Heart left ventricle (tissue), 16 donors: ENCODE measurements around the gene LAMTOR1. TPM values are rescaled to one million over a fixed set of nuclear protein-coding genes. Genes with fewer than 3 reads are reported as not detected.
A peak's percentile ranks its signal among the peaks of the same experiment; 100 is the strongest.

ENCODE experiments used
- ATAC-seq, 4 donors: fragments of 200-7000 bp; cut with Tn5 transposase; one replicate each; pipeline ENCODE4 v1.9.1; 2020 to 2022; ENCODE audit warnings: moderate library complexity in 4 of 4, mild to moderate bottlenecking in 3 of 4, moderate number of reproducible peaks in 1 of 4
- DNase-seq, 5 donors: peaks; one replicate each; pipeline ENCODE4 v3.0.0-alpha.2; 2020
- H3K27ac ChIP-seq, 12 donors: fragments of 200-600 bp; sonication (generic) in 4 of 12; one replicate each; pipeline versions ENCODE4 v1.5.0 to v1.8.0; 2016 to 2022; ENCODE audit warnings: mild to moderate bottlenecking in 2 of 12
- H3K27me3 ChIP-seq, 9 donors: fragments of 200-600 bp; sonication (generic) in 2 of 9; one replicate each; pipeline versions ENCODE4 v1.5.1 to v1.8.0; 2016 to 2022; ENCODE audit warnings: mild to moderate bottlenecking in 3 of 9
- H3K36me3 ChIP-seq, 9 donors: fragments of 200-600 bp; sonication (generic) in 2 of 9; one replicate each; pipeline versions ENCODE4 v1.5.0 to v1.8.0; 2018 to 2022; ENCODE audit warnings: mild to moderate bottlenecking in 2 of 9
- H3K4me1 ChIP-seq, 12 donors: fragments of 200-600 bp; sonication (generic) in 4 of 12; one replicate each; pipeline versions ENCODE4 v1.5.0 to v1.8.0; 2016 to 2022; ENCODE audit warnings: mild to moderate bottlenecking in 3 of 12
- H3K4me3 ChIP-seq, 12 donors: fragments of 200-600 bp; sonication (generic) in 4 of 12; one replicate each; pipeline versions ENCODE4 v1.5.0 to v1.8.0; 2017 to 2022; ENCODE audit warnings: mild to moderate bottlenecking in 9 of 12, moderate library complexity in 4 of 12
- H3K9me3 ChIP-seq, 12 donors: fragments of 200-600 bp; sonication (generic) in 4 of 12; one replicate each; pipeline versions ENCODE4 v1.5.0 to v1.8.0; 2016 to 2022; ENCODE audit warnings: mild to moderate bottlenecking in 1 of 12
- POLR2A ChIP-seq, 2 donors: fragments of 450-650 bp; IDR thresholded peaks; one replicate each; pipeline ENCODE4 v1.6.1; 2017; ENCODE audit warnings: antibody characterized with exemption in 2 of 2, mild to moderate bottlenecking in 2 of 2, moderate library complexity in 2 of 2
- WGBS, 4 donors: extraction: QIAGEN DNeasy Blood & Tissue Kit in 2 of 4; methylation state at CpG; one replicate each; pipeline versions ENCODE4 v1.1.5 to v1.1.7; 2013 to 2018; 5-methylcytosine and 5-hydroxymethylcytosine counted together
- intact Hi-C, 10 donors: fragments of 100-400 bp; cut with DNase I; formaldehyde crosslinking; loops; one replicate each; pipeline versions ENCODE4 v1.11.1 to v1.14.2; 2022
- polyA plus RNA-seq, 2 donors: library from polyadenylated mRNA; stranded (reverse); fragments of 200-250 nt; gene quantifications; one replicate each; pipeline ENCODE4 v1.2.3, GENCODE V29; 2013
- total RNA-seq, 9 donors: library from RNA; depleted of rRNA in 2 of 9; stranded (reverse); fragments of >200 nt in 2 of 9; fragmentation: NEBNext Ultra II Directional in 3 of 9; extraction: Animal tissue kit (Norgen Biotek cat#: 25700) in 3 of 9; gene quantifications; one replicate each; pipeline versions ENCODE4 v1.1.0 to v1.2.4, GENCODE V29; 2016 to 2023
- TF ChIP-seq, protein P1 (sequence below), 12 donors: fragments of 200-600 bp; sonication (generic) in 4 of 12; IDR thresholded peaks; one replicate each; pipeline versions ENCODE4 v1.5.0 to v1.8.0; 2018 to 2022; ENCODE audit warnings: antibody characterized with exemption in 12 of 12, mild to moderate bottlenecking in 5 of 12
- donor health status: ischemic (EF 13 %, LVEDD 7.1; RV severe dilation, severe dysfunction).
- donor health status: healthy with polysubstance abuse.
- donor health status: DM: no; HTN: yes; CAD: no.
- donor health status: DM: no; HTN: no; CAD: no.
- donor health status: ischemic (EF 25% LVEDD 6.9; RV normal size, moderate dysfunction).
- donor health status: ischemic (EF 25% LVEDD 5.7; RV mildly dilated, moderate dysfunction).
- donor health status: healthy.
- donor health status: DM: yes; HTN: yes; CAD: no.
- donor health status: ischemic (EF 35%, LVEDD 5.7; RV mildly dilated, moderate dysfunction).
- donor health status: nonischemic (EF 11% LVEDD 7.7; RV severe dilation, severe dysfunction).
- donor health status: DM: yes; HTN: yes; CAD: no.
- donor health status: PGD.
- donor health status: ischemic (EF 29% LVEDD 5.4; RV normal size, mild dysfunction).
- donor health status: nonischemic (EF 23%, LVEDD 6.1; RV moderate dilation, normal function).

Gene LAMTOR1
- total and polyA plus RNA-seq, 11 donors: 68.7 to 159 (median 84.8) TPM

GRCh38 chr11:72132646-72133045 is 29.5 kb upstream of the LAMTOR1 start:
- TF ChIP-seq POLR2A (IDR thresholded peaks at IDR 0.05): no peak
- TF ChIP-seq, protein P1, sequence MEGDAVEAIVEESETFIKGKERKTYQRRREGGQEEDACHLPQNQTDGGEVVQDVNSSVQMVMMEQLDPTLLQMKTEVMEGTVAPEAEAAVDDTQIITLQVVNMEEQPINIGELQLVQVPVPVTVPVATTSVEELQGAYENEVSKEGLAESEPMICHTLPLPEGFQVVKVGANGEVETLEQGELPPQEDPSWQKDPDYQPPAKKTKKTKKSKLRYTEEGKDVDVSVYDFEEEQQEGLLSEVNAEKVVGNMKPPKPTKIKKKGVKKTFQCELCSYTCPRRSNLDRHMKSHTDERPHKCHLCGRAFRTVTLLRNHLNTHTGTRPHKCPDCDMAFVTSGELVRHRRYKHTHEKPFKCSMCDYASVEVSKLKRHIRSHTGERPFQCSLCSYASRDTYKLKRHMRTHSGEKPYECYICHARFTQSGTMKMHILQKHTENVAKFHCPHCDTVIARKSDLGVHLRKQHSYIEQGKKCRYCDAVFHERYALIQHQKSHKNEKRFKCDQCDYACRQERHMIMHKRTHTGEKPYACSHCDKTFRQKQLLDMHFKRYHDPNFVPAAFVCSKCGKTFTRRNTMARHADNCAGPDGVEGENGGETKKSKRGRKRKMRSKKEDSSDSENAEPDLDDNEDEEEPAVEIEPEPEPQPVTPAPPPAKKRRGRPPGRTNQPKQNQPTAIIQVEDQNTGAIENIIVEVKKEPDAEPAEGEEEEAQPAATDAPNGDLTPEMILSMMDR (IDR thresholded peaks at IDR 0.05): no peak
- Histone ChIP-seq H3K9me3 (peaks cover 0 to 5% (median 0%) of the 10 kb centered on the region in 12 donors), H3K36me3 (no peaks in the 10 kb centered on the region), H3K4me3 (no peak overlapping the region), H3K4me1 (peaks cover 0 to 9% (median 0%) of the 10 kb centered on the region in 12 donors), H3K27me3 (peaks cover 0 to 10% (median 0%) of the 10 kb centered on the region in 9 donors), H3K27ac (peak overlapping the region in 1 of 12 donors; percentile 77)
- DNase-seq (no peak), ATAC-seq (no peak)
- WGBS, 4 donors: 81 to 88% (median 86%) methylated on average over 2 of the region's 2 CpGs
- intact Hi-C loops: no loop called here

DNA sequence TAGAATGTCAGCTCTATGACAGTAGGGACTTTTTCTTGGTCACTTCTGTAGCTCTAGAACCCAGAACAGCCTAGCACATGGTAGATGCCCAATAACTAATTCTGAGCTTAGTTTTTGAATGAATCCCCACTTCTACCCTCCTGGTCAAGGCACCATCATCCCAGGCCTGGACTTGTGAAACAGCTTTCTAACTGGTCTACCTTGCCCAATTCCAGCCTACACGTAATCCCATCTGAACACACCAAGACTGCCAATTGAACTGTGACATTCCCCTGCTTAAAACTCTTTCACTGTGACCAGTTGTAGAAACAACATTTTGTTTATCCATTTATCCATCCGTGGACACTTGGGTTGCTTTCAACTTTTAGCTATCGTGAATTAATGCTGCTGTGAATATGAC is 26.3 kb upstream of the LAMTOR1 start:
- no peak for ATAC-seq
- TF ChIP-seq POLR2A (IDR thresholded peaks at IDR 0.05): no peak
- TF ChIP-seq, protein P1 (IDR thresholded peaks at IDR 0.05): no peak
- no peak overlapping the region for H3K27ac ChIP-seq
- no peaks in the 10 kb centered on the region for H3K36me3 ChIP-seq
- WGBS, 4 donors: 77 to 88% (median 82%) methylated on average over 3 of the region's 3 CpGs
- peaks cover 0 to 9% (median 0%) of the 10 kb centered on the region in 12 donors for H3K4me1 ChIP-seq
- no peak for DNase-seq
- intact Hi-C loops: no loop called here
- H3K4me3 ChIP-seq: no peak overlapping the region
- H3K27me3 ChIP-seq: peaks cover 0 to 10% (median 0%) of the 10 kb centered on the region in 9 donors
- H3K9me3 ChIP-seq: peaks cover 0 to 5% (median 0%) of the 10 kb centered on the region in 12 donors

DNA sequence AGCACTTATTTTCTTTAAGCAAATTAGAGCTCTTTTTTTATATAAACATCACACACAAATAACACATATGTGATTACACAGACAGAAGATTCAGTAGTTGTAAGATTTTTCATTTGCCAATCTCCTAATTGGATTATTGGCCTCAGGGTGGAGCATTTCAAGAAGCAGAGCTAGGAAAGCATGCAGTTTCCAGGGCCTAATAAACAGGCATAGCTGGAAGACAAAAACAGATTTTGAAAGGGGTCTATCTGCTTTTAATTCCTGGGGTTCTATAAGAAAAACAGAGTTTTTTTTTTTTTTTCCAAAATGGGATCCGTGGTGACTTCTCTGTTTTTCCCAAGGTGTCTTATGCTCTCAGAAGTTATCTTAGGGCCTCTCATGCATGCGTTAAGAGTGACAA is 24.8 kb upstream of the LAMTOR1 start:
- ATAC-seq (no peak), DNase-seq (no peak)
- Histone ChIP-seq H3K27me3 (peaks cover 0 to 5% (median 0%) of the 10 kb centered on the region in 9 donors), H3K4me1 (peaks cover 0 to 1% (median 0%) of the 10 kb centered on the region in 12 donors), H3K9me3 (peaks cover 0 to 5% (median 0%) of the 10 kb centered on the region in 12 donors), H3K36me3 (no peaks in the 10 kb centered on the region), H3K4me3 (no peak overlapping the region), H3K27ac (no peak overlapping the region)
- intact Hi-C loops: no loop called here
- WGBS, 4 donors: 55 to 65% (median 59%) methylated on average over 2 of the region's 2 CpGs
- TF ChIP-seq, protein P1 (IDR thresholded peaks at IDR 0.05): no peak
- TF ChIP-seq POLR2A (IDR thresholded peaks at IDR 0.05): no peak

- H3K27ac ChIP-seq: no peak overlapping the region
- H3K4me1 ChIP-seq: no peaks in the 10 kb centered on the region
- DNase-seq (no peak), ATAC-seq (no peak)
- intact Hi-C loops: no loop called here
- H3K27me3 ChIP-seq: peaks cover 0 to 1% (median 0%) of the 10 kb centered on the region in 9 donors
- TF ChIP-seq POLR2A (IDR thresholded peaks at IDR 0.05): no peak
- TF ChIP-seq, protein P1 (IDR thresholded peaks at IDR 0.05): no peak
- H3K4me3 ChIP-seq: no peak overlapping the region
- H3K9me3 ChIP-seq: peaks cover 0 to 5% (median 0%) of the 10 kb centered on the region in 12 donors
- WGBS, 4 donors: 49 to 74% (median 62%) methylated on average over 1 of the region's 1 CpG
- H3K36me3 ChIP-seq: no peaks in the 10 kb centered on the region
Measured at GRCh38 chr11:72125956-72126355, 22.9 kb upstream of the LAMTOR1 start.
